Adrenal gland (tissue), 5 donors: ENCODE results near the gene LSAMP.

Source experiments
- CTCF ChIP-seq, 6 experiments: fragments of 450-650 bp in 4 of 6; fragments of 200-600 bp in 2 of 6; sonication (generic) in 1 of 6; IDR thresholded peaks; 1 replicate in 5 of 6; 2 replicates in 1 of 6; pipeline versions ENCODE4 v1.5.1 to v1.8.0; 2016 to 2021; ENCODE audit warnings: antibody characterized with exemption in 6 of 6, mild to moderate bottlenecking in 2 of 6, moderate library complexity in 1 of 6
- POLR2A ChIP-seq, 2 donors: fragments of 450-650 bp; IDR thresholded peaks; one replicate each; pipeline ENCODE4 v1.6.1; 2017; ENCODE audit warnings: antibody characterized with exemption in 2 of 2, mild to moderate bottlenecking in 2 of 2, moderate library complexity in 1 of 2
- donor health status: DM: no; HTN: no; CAD: no.

DNA sequence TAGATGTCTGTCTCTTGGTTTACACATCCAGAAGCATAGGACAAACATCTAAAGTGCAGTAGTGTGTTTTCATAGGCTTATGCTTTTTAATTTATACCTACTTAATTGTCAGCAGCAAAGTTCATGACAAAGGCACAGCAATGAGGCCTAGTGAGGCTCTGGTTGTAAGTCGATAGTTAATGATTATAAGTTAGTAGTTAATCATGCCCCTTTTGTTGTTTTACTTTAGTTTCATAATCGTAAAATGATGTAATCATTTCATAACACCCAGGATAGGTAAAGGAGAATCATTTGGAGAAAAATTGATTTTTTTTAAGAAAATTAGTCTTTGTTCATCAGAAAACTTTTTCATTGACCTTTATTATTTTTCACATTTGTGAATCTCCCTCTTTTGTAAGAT is 351.9 kb downstream of the LSAMP start:
- no peak for TF ChIP-seq POLR2A (IDR thresholded peaks at IDR 0.05)
- TF ChIP-seq CTCF (IDR thresholded peaks at IDR 0.05), result no peak
